MCF 10A (cell line): ENCODE data around the gene INPP5B. TPM values are rescaled to one million over a fixed set of nuclear protein-coding genes. Genes with fewer than 3 reads are reported as not detected.

Experiments used
- BruUV-seq: library from RNA; stranded (reverse); fragments of 400-500 nt; replicated peaks from 2 replicates; lab custom pipeline; 2021; lab: Mats Ljungman, UMichigan
- CTCF ChIA-PET: fragments of 300-600 bp; sonication (Branson Sonifier 250); formaldehyde crosslinking; extraction: SDS; loops from one replicate; lab custom pipeline; 2021; ENCODE audit warnings: antibody characterized with exemption, inconsistent platforms; lab: Yijun Ruan, JAX
- POLR2A ChIA-PET: fragments of 300-600, 350-650 bp; sonication (Branson Sonifier 250); formaldehyde crosslinking; extraction: SDS; loops from one replicate; lab custom pipeline; 2020; ENCODE audit warnings: antibody characterized with exemption, inconsistent platforms; lab: Yijun Ruan, JAX
- DNase-seq: peaks from one replicate; pipeline ENCODE4 v3.0.0-alpha.2; 2018; ENCODE audit not compliant: unreplicated experiment
- H3K27ac Mint-ChIP-seq: one replicate; pipeline ENCODE4 v1.8.0; 2022; ENCODE audit warnings: mild to moderate bottlenecking, low read depth, mixed read lengths; ENCODE audit not compliant: unreplicated experiment
- H3K27me3 Mint-ChIP-seq: one replicate; pipeline ENCODE4 v1.8.0; 2022; ENCODE audit warnings: mixed read lengths; ENCODE audit not compliant: insufficient read depth, unreplicated experiment
- H3K36me3 Mint-ChIP-seq: one replicate; pipeline ENCODE4 v1.8.0; 2022; ENCODE audit warnings: mild to moderate bottlenecking, moderate library complexity, mixed read lengths; ENCODE audit not compliant: insufficient read depth, unreplicated experiment
- H3K4me1 Mint-ChIP-seq: one replicate; pipeline ENCODE4 v1.8.0; 2022; ENCODE audit warnings: mixed read lengths; ENCODE audit not compliant: insufficient read depth, unreplicated experiment
- H3K4me3 Mint-ChIP-seq: one replicate; pipeline ENCODE4 v1.8.0; 2022; ENCODE audit warnings: mild to moderate bottlenecking, moderate library complexity, mixed read lengths; ENCODE audit not compliant: unreplicated experiment
- H3K9me3 Mint-ChIP-seq: one replicate; pipeline ENCODE4 v1.8.0; 2022; ENCODE audit warnings: mixed read lengths; ENCODE audit not compliant: unreplicated experiment
- intact Hi-C: fragments of 100-400 bp; cut with micrococcal nuclease; formaldehyde crosslinking; loops from 2 replicates; pipeline ENCODE4 v1.14.1; 2022
- total RNA-seq: library from RNA; stranded (reverse); gene quantifications from 2 replicates; pipeline ENCODE4 v1.2.3, GENCODE V29; 2022
- TF ChIP-seq, protein P1 (sequence below): fragments of 200-600 bp; IDR thresholded peaks from one replicate; pipeline ENCODE4 v1.8.0; 2022; ENCODE audit warnings: antibody characterized with exemption, mild to moderate bottlenecking; ENCODE audit not compliant: unreplicated experiment

Gene INPP5B
- total RNA-seq, 1 experiment from 2014 or later, result 4.7 TPM

DNA sequence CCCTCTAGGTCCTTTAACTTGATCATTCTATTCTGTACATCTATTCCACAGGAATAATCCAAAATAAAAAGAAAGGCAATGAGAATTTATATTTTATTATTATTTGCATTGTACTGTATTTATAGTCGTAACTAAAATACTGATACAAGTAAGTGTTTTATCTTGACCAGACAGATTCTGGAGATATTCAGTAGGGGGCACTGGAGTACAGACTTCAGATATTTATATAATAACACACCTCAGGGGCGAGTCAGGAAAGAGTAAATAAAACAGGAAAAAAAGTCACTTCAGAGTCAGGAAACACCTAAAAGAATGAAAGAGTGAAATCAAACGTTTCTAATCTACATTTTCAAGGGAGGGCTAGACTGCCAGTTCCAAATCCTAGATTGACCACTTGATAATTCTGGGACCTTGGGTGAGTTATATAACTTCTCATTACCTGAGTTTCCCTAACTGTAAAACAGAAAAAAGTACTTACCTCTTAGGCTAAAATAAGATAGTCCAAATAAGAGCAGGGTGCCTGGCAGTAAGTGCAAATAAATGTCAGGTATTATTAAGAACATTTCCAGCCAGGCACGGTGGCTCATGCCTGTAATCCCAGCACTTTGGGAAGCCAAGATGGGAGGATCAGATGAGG is 56.4 kb downstream of the INPP5B start:
- BruUV-seq, result no TSS peak
- no peaks in the 10 kb centered on the region for H3K4me1 Mint-ChIP-seq
- intact Hi-C loops, result loop anchor here (1.0 to 10.0 kb wide), 3 partner anchors 85 to 944 kb away; no protein-coding TSS in a partner anchor
- H3K4me3 Mint-ChIP-seq, result no peak overlapping the region
- POLR2A ChIA-PET, result no interaction called here
- no peaks in the 10 kb centered on the region for H3K27me3 Mint-ChIP-seq
- peak; percentile 43 for DNase-seq
- no peak overlapping the region for H3K27ac Mint-ChIP-seq
- TF ChIP-seq, protein P1, sequence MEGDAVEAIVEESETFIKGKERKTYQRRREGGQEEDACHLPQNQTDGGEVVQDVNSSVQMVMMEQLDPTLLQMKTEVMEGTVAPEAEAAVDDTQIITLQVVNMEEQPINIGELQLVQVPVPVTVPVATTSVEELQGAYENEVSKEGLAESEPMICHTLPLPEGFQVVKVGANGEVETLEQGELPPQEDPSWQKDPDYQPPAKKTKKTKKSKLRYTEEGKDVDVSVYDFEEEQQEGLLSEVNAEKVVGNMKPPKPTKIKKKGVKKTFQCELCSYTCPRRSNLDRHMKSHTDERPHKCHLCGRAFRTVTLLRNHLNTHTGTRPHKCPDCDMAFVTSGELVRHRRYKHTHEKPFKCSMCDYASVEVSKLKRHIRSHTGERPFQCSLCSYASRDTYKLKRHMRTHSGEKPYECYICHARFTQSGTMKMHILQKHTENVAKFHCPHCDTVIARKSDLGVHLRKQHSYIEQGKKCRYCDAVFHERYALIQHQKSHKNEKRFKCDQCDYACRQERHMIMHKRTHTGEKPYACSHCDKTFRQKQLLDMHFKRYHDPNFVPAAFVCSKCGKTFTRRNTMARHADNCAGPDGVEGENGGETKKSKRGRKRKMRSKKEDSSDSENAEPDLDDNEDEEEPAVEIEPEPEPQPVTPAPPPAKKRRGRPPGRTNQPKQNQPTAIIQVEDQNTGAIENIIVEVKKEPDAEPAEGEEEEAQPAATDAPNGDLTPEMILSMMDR, result peak; percentile 42
- H3K36me3 Mint-ChIP-seq, result peaks cover 11% of the 10 kb centered on the region
- H3K9me3 Mint-ChIP-seq, result no peaks in the 10 kb centered on the region
- CTCF ChIA-PET, result interaction anchor here (0.7 to 2.3 kb wide), 6 partner anchors 10 to 866 kb away, joined by 3 to 11 read pairs (median 3); no protein-coding TSS in a partner anchor

DNA sequence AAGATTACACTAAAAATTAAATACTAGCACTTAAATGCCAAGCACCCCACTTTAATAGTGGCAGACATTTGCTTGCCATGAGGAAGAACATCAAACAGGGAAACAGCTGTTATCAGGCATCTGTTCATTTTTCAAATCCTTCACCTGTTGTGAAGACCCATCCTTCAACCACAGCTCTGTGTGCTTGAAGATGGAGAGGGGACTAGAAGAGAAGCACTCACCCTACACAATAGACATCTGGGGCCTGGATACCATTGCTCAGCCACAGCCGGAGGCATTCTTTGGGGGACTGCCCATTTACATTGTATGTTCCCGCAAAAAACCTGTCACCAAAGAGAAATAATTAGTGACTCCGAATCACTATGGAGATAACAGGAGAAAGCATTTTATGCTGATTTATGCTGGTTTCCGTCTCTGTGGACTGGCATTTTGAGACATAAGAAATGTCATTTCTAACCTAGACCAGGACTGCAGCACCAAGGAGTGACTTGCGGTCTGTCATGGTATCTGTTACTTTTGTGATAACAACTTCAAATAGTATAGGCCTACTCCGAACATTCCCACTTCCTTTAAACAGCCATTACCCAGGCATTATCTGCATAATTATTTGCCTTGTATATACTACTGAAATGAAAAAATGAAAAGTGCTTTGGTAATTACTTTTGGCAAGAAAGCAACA is 58.7 kb downstream of the INPP5B start:
- H3K4me3 Mint-ChIP-seq, result no peak overlapping the region
- no TSS peak for BruUV-seq

DNA sequence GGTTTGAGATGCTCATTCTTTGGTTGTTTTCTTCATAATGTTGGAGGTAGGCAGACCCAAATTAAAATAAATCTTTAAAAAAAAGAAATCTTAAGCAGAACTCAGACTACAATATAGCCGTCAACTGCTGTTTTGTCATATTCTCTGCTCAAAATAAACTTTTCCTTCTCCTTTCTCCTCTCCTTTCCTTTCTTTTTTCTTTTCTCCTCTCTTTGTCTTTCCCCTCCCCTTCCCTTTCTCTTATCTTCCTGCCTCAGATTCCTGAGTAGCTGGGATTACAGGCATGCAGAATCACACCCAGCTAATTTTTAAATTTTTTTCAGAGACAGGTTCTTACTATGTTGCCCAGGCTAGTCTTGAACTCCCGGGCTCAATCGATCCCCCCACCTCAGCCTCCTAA is 62.7 kb downstream of the INPP5B start:
- TF ChIP-seq, protein P1, result no peak
- ChIA-PET CTCF (interaction anchor here (0.6 kb wide), 1 partner anchor 9 kb away, joined by 3 read pairs; no protein-coding TSS in a partner anchor), POLR2A (no interaction called here)
- no peaks in the 10 kb centered on the region for H3K27me3 Mint-ChIP-seq
- no peaks in the 10 kb centered on the region for H3K4me1 Mint-ChIP-seq
- H3K27ac Mint-ChIP-seq, result no peak overlapping the region
- no TSS peak for BruUV-seq
- no peak for DNase-seq
- no peak overlapping the region for H3K4me3 Mint-ChIP-seq
- H3K9me3 Mint-ChIP-seq, result no peaks in the 10 kb centered on the region
- peaks cover 25% of the 10 kb centered on the region for H3K36me3 Mint-ChIP-seq
- intact Hi-C loops, result no loop called here

More for the DNA sequence above, 58.7 kb downstream of the INPP5B start:
- no peaks in the 10 kb centered on the region for H3K9me3 Mint-ChIP-seq
- TF ChIP-seq, protein P1, result no peak
- intact Hi-C loops, result no loop called here
- H3K4me1 Mint-ChIP-seq, result no peaks in the 10 kb centered on the region
- CTCF ChIA-PET, result interaction anchor here (0.6 to 2.3 kb wide), 12 partner anchors 12 to 995 kb away, joined by 3 to 11 read pairs (median 4); no protein-coding TSS in a partner anchor
- H3K27ac Mint-ChIP-seq, result no peak overlapping the region
- DNase-seq, result no peak
- no peaks in the 10 kb centered on the region for H3K27me3 Mint-ChIP-seq
- H3K36me3 Mint-ChIP-seq, result peaks cover 12% of the 10 kb centered on the region
- POLR2A ChIA-PET, result no interaction called here

DNA sequence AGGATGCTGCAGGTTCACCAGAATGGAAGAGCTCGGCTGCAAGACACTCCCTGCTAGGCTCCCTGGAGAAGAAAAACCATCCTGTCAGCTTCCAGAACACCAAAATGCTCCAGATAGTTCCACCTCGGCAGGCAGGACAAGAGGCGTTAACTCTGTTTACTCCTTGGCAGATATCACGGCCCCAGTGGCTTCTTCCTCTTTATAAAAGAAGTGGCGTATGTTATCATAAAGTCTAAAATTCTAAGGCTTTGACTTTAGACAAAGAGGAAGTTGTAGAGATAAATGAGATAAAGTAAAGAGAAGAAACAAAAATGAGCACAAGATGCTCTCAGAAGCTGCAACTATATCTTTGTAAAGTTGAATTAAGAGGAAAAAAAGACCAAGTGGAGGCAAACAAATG is 63.2 kb downstream of the INPP5B start:
- no peaks in the 10 kb centered on the region for H3K27me3 Mint-ChIP-seq
- CTCF ChIA-PET, result interaction anchor here (0.6 kb wide), 1 partner anchor 31 kb away, joined by 4 read pairs; no protein-coding TSS in a partner anchor
- H3K4me3 Mint-ChIP-seq, result no peak overlapping the region
- intact Hi-C loops, result no loop called here
- H3K9me3 Mint-ChIP-seq, result no peaks in the 10 kb centered on the region
- H3K27ac Mint-ChIP-seq, result no peak overlapping the region
- POLR2A ChIA-PET, result no interaction called here
- no peaks in the 10 kb centered on the region for H3K4me1 Mint-ChIP-seq
- BruUV-seq, result no TSS peak
- peaks cover 25% of the 10 kb centered on the region for H3K36me3 Mint-ChIP-seq
- no peak for DNase-seq
- TF ChIP-seq, protein P1, result no peak
